GM18868 (cell line): ENCODE data around the gene AMIGO2.
"Not testable (repeated sequence)": the region's sequence is repeated elsewhere in the genome, so short reads cannot be mapped to it uniquely, and the experiment has no call there.

Source experiments
- ATAC-seq: cut with Tn5 transposase; IDR thresholded peaks from one replicate; pipeline ENCODE4 v1.9.1; 2021; ENCODE audit warnings: mild to moderate bottlenecking, moderate library complexity; ENCODE audit not compliant: unreplicated experiment

Gene AMIGO2, protein sequence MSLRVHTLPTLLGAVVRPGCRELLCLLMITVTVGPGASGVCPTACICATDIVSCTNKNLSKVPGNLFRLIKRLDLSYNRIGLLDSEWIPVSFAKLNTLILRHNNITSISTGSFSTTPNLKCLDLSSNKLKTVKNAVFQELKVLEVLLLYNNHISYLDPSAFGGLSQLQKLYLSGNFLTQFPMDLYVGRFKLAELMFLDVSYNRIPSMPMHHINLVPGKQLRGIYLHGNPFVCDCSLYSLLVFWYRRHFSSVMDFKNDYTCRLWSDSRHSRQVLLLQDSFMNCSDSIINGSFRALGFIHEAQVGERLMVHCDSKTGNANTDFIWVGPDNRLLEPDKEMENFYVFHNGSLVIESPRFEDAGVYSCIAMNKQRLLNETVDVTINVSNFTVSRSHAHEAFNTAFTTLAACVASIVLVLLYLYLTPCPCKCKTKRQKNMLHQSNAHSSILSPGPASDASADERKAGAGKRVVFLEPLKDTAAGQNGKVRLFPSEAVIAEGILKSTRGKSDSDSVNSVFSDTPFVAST

DNA sequence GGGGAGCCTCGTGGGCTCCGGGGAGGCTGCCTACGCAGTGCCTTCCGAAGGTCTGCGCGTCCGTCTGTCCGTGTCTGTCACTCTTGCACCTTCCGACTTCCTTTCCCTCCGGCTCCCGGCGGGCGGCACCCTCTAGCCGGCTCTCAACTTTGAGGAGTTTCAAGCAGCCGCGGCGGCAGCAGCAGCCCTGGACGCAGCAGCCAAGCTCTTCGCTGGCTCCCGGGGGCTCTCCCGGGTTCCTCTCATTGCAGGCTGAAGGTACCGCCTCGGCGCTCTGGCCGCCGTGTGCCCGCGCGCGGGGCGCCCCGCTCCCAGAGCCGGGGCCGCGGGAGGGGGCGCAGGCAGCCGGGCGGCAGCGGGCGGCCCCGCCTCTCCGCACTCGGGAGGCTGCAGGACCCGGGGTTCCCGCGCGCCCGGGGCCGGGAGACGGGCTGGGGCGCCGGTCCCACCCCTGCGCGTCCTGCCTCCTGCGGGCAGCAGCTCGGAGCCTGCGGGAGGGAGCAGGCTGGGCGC, at the start of gene AMIGO2, which contains the start of gene PCED1B:
Gene AMIGO2 (minus strand): TSS at position 492 of the 513 bp plus-strand sequence. CDS start 957 bp downstream, outside the sequence.
Gene PCED1B (plus strand): TSS at position 154 of the 513 bp plus-strand sequence. CDS start 155,443 bp downstream, outside the sequence.
- ATAC-seq: peak; percentile 80

DNA sequence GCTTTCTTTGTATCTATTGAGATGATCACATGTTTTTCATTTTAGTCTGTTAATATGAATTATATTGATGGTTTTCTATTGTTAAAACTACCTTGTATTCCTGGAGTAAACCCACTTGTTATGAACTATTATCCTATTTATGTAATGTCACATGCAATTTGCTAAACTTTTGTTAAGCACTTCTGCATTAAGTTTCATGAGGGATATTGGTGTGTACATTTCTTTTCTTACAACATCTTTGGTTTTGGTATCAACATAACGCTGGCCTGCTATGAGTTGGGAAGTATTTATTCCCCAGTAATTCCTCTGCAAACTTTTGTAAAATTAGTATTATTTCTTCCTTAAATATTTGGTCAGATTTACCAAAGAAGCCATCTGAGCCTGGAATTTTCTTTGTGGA, 46.5 kb upstream of the AMIGO2 start:
- ATAC-seq: no peak

DNA sequence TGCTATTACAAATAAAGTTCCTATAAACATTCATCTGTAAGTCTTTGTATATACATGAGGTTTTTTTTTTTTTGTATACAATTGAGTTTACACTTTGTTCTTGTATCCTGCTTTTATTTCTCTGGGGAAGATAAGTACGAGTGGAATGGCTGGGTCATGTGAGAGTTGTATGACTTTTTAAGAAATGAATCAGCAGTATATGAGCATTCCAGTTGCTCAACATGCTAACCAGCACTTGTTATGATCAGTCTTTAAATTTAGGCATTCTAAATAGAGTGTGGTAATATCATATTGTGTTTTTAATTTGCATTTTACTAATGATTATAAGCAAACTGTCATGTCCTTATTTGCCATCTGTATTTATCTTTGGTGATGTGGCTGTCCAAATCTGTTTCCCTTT, 44.7 kb upstream of the AMIGO2 start:
- no peak for ATAC-seq

DNA sequence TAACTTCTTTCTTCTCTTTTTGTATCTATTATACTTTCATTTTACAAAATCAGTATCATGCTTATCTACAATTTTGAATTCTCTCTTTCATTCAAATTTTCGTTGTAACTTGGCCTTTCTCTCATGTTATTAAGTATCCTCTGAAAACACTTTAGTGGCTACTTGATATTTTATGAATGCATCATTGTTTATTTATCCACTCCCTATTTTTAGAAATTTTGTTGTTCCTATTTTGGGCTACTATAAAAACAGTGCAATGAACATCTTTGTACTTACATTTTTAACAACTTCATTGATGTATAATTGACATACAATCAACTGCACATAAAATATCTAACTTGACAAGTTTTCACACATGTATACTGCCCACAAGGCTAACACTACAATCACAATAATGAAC, 44.0 kb upstream of the AMIGO2 start:
- no peak for ATAC-seq

DNA sequence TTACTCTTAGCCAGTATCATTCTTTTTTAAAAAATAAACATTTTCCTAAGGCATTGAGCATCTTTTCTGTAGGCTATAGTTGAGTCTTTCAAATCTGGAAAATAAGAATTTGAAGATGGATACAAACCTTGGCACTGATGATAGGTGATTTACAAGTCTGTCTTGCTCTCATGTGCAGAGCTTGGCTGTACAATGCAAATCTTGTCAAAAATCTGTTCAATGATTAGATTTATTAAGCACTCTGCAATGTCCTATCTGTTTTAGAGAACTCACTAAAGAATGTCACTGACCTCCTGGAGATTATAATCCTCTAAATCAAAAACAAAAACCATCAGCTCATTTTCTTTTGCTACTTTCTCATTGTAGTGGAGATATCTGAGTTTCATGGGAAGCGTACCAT, 42.8 kb upstream of the AMIGO2 start:
- ATAC-seq: no peak

DNA sequence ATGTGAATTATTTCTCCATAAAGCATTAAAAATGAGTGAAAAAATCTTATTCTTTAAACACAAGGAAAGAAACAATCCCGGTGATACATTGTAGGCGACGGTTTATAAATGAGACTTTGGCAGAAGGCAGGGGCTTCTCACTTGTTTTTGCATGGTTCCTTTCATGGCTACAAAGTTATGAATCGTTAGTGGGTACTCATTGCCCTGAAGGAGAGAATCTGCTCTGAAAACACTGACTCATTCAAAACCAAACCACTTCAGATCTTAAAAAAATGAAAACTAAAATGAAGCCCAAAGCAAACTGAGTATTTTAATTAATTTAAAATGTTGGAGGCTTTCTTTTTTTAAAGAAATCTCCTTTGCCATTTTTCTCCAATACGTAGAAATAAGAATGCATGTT, 41.4 kb upstream of the AMIGO2 start:
- no peak for ATAC-seq

DNA sequence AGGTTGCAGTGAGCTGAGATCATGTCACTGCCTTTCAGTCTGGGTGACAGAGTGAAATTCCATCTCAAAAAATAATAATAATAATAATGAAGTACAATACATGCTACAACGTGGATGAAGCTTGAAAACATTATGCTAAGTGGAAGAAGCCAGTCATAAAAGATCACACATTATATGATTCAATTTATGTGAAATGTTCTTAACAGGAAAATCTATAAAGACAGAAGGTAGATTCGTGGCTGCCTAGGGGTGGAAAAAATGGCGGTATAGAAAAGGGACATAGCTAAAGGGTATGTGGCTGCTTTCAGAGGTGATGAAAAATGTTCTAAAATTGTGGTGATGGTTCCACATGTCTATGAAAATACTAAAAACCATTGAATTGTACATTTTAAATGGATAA, 41.0 kb upstream of the AMIGO2 start:
- no peak for ATAC-seq

DNA sequence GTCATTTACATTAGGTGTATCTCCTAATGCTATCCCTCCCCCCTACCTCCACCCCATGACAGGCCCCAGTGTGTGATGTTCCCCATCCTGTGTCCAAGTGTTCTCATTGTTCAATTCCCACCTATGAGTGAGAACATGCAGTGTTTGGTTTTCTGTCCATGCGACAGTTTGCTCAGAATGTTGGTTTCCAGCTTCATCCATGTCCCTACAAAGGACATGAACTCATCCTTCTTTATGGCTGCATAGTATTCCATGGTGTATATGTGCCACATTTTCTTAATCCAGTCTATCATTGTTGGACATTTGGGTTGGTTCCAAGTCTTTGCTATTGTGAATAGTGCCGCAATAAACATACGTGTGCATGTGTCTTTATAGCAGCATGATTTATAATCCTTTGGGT, 37.5 kb upstream of the AMIGO2 start:
- not testable (repeated sequence) for ATAC-seq

DNA sequence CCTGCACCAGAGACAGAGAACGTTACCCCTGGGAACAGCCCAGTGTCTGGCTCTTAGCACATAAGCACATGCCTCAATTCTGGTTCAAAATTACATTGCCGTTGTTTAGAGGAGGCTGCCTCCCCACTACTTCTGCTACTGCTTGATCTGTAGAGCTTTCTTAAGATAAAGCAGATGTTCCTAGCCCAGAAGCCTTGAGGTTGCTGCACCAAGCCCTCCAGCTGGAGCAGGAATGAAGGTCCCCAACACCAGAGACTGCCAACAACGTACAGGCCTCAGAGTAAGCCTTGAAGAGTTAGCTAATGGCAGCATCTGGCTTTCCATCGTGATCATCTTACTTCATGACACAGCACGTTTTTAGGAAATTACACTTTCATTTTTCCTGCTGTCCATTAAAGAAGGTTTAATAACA, 34.7 kb upstream of the AMIGO2 start:
- no peak for ATAC-seq

DNA sequence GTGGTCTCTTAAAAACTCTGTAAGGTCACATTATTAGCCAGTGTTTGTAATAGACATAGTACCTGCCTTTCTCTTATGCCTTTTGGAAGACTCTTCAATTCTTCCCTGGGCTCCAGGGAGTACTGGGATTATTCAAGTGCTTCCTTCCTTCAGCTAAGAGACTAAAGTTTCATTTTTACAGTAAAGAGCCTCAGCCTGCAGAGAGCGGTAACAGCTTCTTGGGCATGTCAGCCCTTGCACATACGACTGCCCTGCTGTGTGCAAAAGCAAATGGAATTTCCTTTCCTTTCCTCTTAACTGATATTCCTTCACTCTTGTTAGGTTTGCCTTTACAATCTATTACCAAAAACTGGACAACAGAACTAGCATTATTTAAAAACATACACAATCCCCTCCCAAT, 32.9 kb upstream of the AMIGO2 start:
- ATAC-seq: no peak

DNA sequence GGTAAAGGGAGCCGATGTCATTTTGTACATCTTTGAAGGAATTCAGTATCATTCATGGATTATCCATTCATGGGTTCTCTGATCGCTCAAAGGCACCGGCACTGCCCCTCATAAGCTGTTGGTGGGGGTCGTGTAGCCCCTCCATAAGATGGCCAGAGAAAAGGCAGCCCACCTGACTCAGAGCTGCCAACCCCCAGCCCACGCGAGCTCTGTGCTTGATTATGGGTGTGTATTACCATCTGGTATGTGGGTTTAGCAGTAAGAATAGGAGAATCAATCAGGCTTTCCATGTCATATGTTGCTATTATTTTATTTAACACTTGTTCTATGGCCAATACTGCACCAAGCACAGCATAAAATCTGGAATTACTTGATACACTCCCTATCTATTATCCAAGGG, 32.1 kb upstream of the AMIGO2 start:
- ATAC-seq: no peak

DNA sequence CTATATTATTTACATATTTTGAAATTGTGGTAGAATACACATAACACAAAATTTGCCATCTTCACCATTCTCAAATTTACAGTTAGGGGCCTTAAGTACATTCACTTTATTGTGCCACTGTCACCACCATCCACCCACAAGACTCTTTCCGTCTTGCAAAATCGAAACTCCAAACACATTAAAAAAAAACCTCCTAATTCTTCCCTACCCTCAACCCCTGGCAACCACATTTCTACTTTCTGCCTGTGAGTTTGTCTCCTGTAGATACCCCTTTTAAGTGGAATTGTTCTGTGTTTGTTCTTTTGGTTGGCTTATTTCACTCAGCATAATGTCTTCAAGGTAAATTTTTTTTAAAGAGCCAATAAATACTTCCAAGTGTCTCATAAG, 31.6 kb upstream of the AMIGO2 start:
- ATAC-seq: no peak

DNA sequence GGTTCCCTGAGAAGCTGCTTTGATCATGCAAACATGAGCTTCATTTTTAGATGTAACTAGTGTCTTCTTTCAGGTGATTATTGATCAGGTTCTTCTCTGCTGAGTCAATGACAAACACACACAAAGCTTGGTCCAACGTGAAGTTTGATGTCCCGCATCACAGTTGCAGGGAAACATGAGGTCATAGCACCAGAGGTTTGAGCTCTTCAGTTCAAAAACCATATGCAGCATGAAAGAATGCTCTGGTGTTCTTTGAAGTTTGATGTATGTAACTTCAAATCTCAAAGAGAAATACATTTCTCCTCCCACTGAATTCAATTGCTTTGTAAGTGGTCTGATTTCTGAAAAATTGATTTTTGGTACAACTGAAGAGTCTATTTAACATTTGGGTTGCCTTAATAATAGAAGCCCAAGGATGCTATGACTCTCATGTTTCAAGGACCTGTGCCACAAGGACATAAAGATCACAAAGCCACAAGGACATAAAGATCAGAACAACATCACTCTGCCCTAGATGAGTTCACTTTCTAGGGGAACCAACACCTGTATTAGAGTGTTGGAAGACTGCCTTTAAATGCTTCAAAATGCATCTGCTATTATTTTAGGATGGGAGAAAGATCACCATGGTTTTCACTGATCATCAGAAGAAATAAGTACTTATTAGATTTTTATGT, 31.1 kb upstream of the AMIGO2 start:
- no peak for ATAC-seq

DNA sequence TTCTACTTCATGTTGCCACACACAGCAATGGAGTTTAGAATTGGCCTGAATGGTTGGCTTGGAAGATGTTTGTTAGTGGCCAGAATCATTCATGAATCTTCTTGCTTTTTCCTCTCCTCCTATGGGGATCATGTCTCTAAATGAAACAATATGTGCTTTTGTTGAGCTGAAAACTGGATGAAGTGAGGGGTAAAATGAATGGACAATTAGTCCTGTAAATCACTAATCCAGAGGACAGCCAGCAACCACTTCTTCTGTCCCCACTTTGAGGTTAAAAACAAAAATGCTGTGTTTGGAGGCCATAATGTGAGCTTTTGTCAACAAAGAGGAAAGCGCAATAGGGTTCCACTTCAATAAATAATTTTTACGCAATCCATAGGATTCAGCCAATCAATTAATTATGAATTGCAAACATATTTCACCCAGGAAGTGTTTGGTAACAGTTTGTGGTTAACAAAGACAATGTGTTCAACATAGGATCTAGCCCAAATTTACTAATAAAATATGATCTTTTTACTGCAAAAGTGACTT, 30.3 kb upstream of the AMIGO2 start:
- ATAC-seq: no peak

DNA sequence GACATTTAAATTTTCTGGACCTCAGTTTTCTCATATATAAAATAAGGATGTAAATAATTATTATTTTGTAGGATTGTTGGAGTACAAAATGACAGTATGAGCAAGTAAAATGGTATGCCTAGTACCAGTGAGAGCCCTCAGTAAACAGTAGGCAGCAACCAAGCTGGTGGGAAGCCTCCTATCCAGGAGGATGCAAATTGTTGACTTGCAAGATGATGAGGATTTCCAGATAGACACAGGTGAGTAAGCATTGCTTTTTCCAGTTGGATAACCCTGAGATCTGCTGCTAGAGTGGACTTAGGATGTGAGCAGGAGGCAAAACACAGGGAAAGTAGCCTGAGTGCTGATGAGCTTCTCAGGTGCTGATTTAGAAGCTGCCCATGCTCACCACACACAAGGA, 28.2 kb upstream of the AMIGO2 start:
- no peak for ATAC-seq

DNA sequence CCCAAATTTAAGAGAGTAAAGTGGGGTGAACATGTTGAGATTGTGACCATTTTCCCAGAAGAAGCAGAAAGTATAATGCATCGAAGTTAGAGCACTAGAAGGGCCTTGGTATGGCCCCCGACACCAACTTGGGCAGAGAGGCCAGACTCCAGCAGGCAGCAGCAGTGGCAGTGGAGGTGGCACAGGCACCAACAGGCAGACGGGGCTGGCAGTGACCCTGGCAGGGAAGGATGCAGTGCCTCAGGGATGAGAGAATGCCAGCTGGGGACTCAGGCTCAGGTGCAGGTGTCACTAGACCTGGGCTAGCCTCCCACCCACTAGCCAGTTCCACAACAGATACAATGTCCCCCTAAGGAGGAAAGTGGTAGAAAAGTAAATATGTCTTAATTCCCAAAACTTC, 27.7 kb upstream of the AMIGO2 start:
- no peak for ATAC-seq

DNA sequence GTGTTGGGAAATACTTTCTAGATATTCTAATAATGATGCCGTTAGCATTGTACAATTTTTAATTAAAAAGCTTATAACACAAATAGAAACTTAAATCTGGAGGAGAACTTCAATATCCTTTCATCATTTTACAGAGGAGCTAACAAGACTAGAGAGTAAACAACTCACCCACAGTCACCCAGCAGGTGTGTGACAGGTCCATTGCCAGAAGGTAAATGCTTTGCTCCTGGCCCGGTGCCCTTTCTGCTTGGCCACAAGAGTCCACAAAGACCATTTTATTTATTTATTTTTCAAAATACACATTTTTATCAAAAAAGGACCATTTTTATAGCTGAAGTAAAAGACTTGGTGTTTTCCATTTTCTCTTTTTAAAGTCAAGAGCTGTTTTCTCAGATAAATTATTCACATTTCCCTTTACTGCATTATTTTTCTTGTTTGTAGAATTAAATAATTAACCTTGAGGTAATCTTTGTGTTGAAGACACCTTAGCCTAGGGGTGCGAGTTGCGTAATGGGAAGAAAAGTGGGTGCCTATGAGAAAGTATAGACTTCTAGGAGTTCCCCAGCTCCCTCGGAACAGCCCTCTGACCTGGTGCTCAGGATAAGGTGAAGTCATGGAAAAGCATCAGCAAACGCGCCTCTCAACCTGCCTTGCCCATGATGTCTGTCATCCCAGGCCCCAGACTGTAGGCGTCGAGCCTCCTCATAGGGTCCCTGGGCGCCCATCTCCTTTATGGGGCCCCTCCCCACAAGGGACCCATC, 26.3 kb upstream of the AMIGO2 start:
- ATAC-seq: no peak

DNA sequence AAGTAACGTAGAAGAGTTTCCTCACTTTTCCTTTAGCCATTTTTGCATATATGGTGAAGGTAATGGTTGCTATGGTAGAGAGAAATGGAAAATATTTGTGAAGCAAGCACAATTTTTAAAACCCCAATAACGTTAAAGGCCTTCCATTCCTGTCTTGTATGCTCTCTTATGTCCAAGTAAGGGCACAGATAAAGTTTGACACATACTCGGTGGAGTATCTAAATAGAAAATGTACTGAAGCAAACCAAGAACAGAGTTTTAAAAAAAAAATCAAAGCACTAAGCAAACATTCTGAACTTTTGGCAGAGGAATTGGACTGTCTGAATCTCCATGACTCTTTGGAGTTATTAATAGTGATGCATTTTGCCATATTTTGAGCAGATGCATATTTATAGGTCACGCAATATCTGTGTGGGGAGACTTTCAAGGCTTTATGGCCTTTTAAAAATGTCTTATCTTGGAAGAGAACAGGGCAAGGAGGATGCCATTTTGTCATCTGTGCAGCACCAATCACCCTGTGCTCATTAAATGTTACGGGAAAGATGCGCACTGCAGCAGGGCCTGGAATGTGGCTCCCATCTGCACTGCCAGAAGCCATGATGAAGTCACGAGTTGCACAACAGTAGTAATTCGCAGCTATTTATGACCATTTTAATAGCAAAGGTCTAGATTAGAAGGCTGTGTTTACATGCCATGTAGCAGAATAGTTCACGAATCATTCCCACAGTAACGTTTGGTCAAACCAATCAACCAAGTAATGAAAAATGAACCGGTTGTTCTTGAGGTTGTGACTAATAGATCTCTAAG, 23.3 kb upstream of the AMIGO2 start:
- ATAC-seq: no peak

DNA sequence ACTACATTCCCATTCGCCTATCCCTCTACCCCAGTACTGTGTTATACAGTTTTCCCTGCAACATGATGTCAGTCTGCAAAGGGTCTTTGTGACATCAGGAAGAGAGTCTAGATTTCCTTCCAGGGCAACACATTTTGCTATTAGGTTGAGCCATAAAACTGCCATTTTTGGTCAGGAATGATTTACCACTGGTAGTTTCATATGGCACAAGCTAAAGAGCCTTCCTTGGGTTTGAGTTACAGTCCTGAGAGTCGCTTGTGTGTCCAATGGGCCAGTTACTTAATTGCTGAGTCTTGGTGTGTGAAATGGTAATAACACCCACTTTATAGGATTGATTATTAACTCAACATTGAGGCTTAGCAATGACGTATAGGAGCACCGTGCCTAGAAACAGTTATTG, 22.6 kb upstream of the AMIGO2 start:
- ATAC-seq: no peak

DNA sequence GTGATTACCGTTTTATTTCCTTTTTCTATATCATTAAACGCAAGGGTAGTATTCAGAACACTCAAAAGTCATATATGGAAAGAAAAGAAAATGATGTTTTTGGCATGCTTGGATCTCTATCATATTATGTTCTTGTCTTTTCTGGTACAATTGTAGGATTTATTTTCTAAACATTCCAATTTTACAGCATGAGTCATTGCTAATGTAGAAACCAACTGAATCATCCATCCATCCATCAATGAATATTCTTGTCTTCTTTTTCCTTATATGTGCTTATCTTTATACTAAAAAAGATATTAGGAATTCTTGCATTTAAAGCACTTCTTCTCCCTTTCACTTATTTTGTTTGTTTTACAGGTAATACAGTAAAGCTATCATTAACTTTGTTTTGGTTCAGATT, 20.4 kb upstream of the AMIGO2 start:
- no peak for ATAC-seq
